Omental fat pad (tissue), 4 donors: Measurements from ENCODE around the gene NFIA. TPM values are rescaled to one million over a fixed set of nuclear protein-coding genes. Genes with fewer than 3 reads are reported as not detected.

Experiments used
- ATAC-seq: fragments of 150-250 bp; one replicate; pipeline ENCODE4 v1.9.1; 2016; ENCODE audit warnings: mild to moderate bottlenecking, moderate library complexity; ENCODE audit not compliant: low FRiP score
- DNase-seq: peaks from one replicate; pipeline ENCODE4 v3.0.0-alpha.2; 2019; ENCODE audit warnings: low spot score
- CTCF ChIP-seq, 3 donors: fragments of 450-650 bp; IDR thresholded peaks; one replicate each; pipeline ENCODE4 v1.5.1; 2016 to 2017; ENCODE audit warnings: antibody characterized with exemption in 3 of 3, mild to moderate bottlenecking in 3 of 3, moderate library complexity in 2 of 3
- total RNA-seq, 4 donors: library from RNA; depleted of rRNA; stranded (reverse); fragments of >200 nt; gene quantifications; one replicate each; pipeline ENCODE4 v1.1.0, GENCODE V29; 2016

Gene NFIA
- total RNA-seq, 4 donors from 2014 or later: 61.1 to 159 (median 77.5) TPM

- ATAC-seq (no peak), DNase-seq (no peak)
- no peak for TF ChIP-seq CTCF (IDR thresholded peaks at IDR 0.05)
Measured at GRCh38 chr1:61356016-61356415, 273.7 kb downstream of the NFIA start.

GRCh38 chr1:61356995-61357394 is 274.6 kb downstream of the NFIA start:
- TF ChIP-seq CTCF (IDR thresholded peaks at IDR 0.05): no peak
- ATAC-seq (no peak), DNase-seq (no peak)

GRCh38 chr1:61357539-61357938 is 275.2 kb downstream of the NFIA start:
- DNase-seq: no peak
- no peak for ATAC-seq
- no peak for TF ChIP-seq CTCF (IDR thresholded peaks at IDR 0.05)

GRCh38 chr1:61358770-61359455 is 276.6 kb downstream of the NFIA start:
- ATAC-seq (no peak), DNase-seq (no peak)
- no peak for TF ChIP-seq CTCF (IDR thresholded peaks at IDR 0.05)

- DNase-seq: no peak
- TF ChIP-seq CTCF (IDR thresholded peaks at IDR 0.05): no peak
- ATAC-seq: no peak
Measured at GRCh38 chr1:61361931-61362330, 279.6 kb downstream of the NFIA start.

- TF ChIP-seq CTCF (IDR thresholded peaks at IDR 0.05): no peak
- DNase-seq (no peak), ATAC-seq (no peak)
Measured at GRCh38 chr1:61362351-61362750, 280.0 kb downstream of the NFIA start.

GRCh38 chr1:61368366-61368765 is 286.0 kb downstream of the NFIA start:
- no peak for DNase-seq
- no peak for TF ChIP-seq CTCF (IDR thresholded peaks at IDR 0.05)
- ATAC-seq: no peak
